ENCODE measurements around the gene FSTL5.

FSTL5 gene

GRCh38 chr4:161894493-161895167 lies 269.2 kb downstream of the FSTL5 start:
- Histone ChIP-seq H3F3A (ENCODE audit: control insufficient read depth, insufficient read depth) (no peaks in the 10 kb centered on the region), H3K9me2 (replicated peaks; ENCODE audit: control insufficient read depth, low read length) (no peaks in the 10 kb centered on the region), H3K27ac (ENCODE audit: low read depth, low read length) (no peak overlapping the region), H3K4me3 (ENCODE audit: low read length) (no peak overlapping the region), H3K9me3 (ENCODE audit: control insufficient read depth, insufficient read depth, low read length) (no peaks in the 10 kb centered on the region; the same call in 1 of the 2 replicates), H4K20me1 (ENCODE audit: control insufficient read depth, insufficient read depth, low read depth, low read length) (no peaks in the 10 kb centered on the region), H3K4me2 (ENCODE audit: low read length) (no peak overlapping the region), H3K4me1 (ENCODE audit: control insufficient read depth, low read length) (no peaks in the 10 kb centered on the region), H3K79me2 (ENCODE audit: control insufficient read depth, low read length) (no peaks in the 10 kb centered on the region), H3K27me3 (ENCODE audit: control insufficient read depth, low read length) (no peaks in the 10 kb centered on the region), H3K36me3 (ENCODE audit: control insufficient read depth, low read length) (no peaks in the 10 kb centered on the region)
- TF ChIP-seq CTCF (IDR thresholded peaks at IDR 0.05; ENCODE audit: low read depth, low read length, poor library complexity, severe bottlenecking), result no peak
- no peak for TF ChIP-seq EZH2phosphoT487 (IDR thresholded peaks at IDR 0.05; ENCODE audit: borderline replicate concordance, low read length)

DNA sequence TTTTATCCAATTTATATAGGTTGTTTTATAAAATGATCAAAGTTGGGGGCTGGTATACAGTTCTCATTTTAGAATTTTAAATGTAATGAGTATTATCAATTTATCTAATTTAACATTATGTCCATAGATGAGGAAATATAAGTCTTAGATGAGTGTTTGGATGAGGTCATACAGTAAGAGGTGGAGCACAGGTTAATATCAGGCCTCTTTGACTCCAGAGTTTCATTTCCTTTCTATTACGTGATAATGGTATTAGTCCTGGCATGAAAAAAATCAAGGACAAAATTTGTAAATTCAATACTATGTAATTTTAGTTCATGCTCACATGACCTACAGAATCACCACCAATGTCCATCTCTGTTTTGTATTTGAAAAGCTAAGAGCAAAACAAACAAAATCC lies 269.8 kb downstream of the FSTL5 start:
- no peaks in the 10 kb centered on the region for H3F3A ChIP-seq (ENCODE audit: control insufficient read depth, insufficient read depth)
- no peaks in the 10 kb centered on the region for H3K27me3 ChIP-seq (ENCODE audit: control insufficient read depth, low read length)
- H4K20me1 ChIP-seq (ENCODE audit: control insufficient read depth, insufficient read depth, low read depth, low read length), result no peaks in the 10 kb centered on the region
- no peaks in the 10 kb centered on the region for H3K9me2 ChIP-seq (replicated peaks; ENCODE audit: control insufficient read depth, low read length)
- no peak overlapping the region for H3K27ac ChIP-seq (ENCODE audit: low read depth, low read length)
- no peak for TF ChIP-seq CTCF (IDR thresholded peaks at IDR 0.05; ENCODE audit: low read depth, low read length, poor library complexity, severe bottlenecking)
- TF ChIP-seq EZH2phosphoT487 (IDR thresholded peaks at IDR 0.05; ENCODE audit: borderline replicate concordance, low read length), result no peak
- H3K9me3 ChIP-seq (ENCODE audit: control insufficient read depth, insufficient read depth, low read length), result no peaks in the 10 kb centered on the region
- H3K4me2 ChIP-seq (ENCODE audit: low read length), result no peak overlapping the region
- no peaks in the 10 kb centered on the region for H3K79me2 ChIP-seq (ENCODE audit: control insufficient read depth, low read length)
- no peaks in the 10 kb centered on the region for H3K4me1 ChIP-seq (ENCODE audit: control insufficient read depth, low read length)
- H3K4me3 ChIP-seq (ENCODE audit: low read length), result no peak overlapping the region
- no peaks in the 10 kb centered on the region for H3K36me3 ChIP-seq (ENCODE audit: control insufficient read depth, low read length)

- Histone ChIP-seq H3K4me2 (ENCODE audit: low read length) (no peak overlapping the region), H3K27ac (ENCODE audit: low read depth, low read length) (no peak overlapping the region)
- TF ChIP-seq CTCF (IDR thresholded peaks at IDR 0.05; ENCODE audit: low read depth, low read length, poor library complexity, severe bottlenecking), result no peak
- no peak for TF ChIP-seq EZH2phosphoT487 (IDR thresholded peaks at IDR 0.05; ENCODE audit: borderline replicate concordance, low read length)
Observed at GRCh38 chr4:161893566-161893965, 270.2 kb downstream of the FSTL5 start.

More at GRCh38 chr4:161893566-161893965, 270.2 kb downstream of the FSTL5 start:
- no peaks in the 10 kb centered on the region for H3K9me3 ChIP-seq (ENCODE audit: control insufficient read depth, insufficient read depth, low read length)
- no peaks in the 10 kb centered on the region for H3K4me1 ChIP-seq (ENCODE audit: control insufficient read depth, low read length)
- H3K4me3 ChIP-seq (ENCODE audit: low read length), result no peak overlapping the region
- no peaks in the 10 kb centered on the region for H3K79me2 ChIP-seq (ENCODE audit: control insufficient read depth, low read length)
- no peaks in the 10 kb centered on the region for H3K36me3 ChIP-seq (ENCODE audit: control insufficient read depth, low read length)
- no peaks in the 10 kb centered on the region for H3K27me3 ChIP-seq (ENCODE audit: control insufficient read depth, low read length)
- H3F3A ChIP-seq (ENCODE audit: control insufficient read depth, insufficient read depth), result no peaks in the 10 kb centered on the region
- no peaks in the 10 kb centered on the region for H4K20me1 ChIP-seq (ENCODE audit: control insufficient read depth, insufficient read depth, low read depth, low read length)
- H3K9me2 ChIP-seq (replicated peaks; ENCODE audit: control insufficient read depth, low read length), result no peaks in the 10 kb centered on the region

Data from DOHH2 (cell line).